HFFc6 (cell line): ENCODE data around the gene MAN2B2. TPM values are rescaled to one million over a fixed set of nuclear protein-coding genes. Genes with fewer than 3 reads are reported as not detected.
A peak's percentile ranks its signal among the peaks of the same experiment; 100 is the strongest.

Experiments used
- DNase-seq: peaks from one replicate; pipeline ENCODE4 v3.0.0-alpha.2; 2018
- H3K27ac Mint-ChIP-seq: 2 replicates; pipeline ENCODE4 v1.8.0; 2020; ENCODE audit warnings: mild to moderate bottlenecking, mixed read lengths
- H3K27me3 Mint-ChIP-seq: 2 replicates; pipeline ENCODE4 v1.8.0; 2021; ENCODE audit warnings: mild to moderate bottlenecking, moderate library complexity, mixed read lengths; ENCODE audit not compliant: insufficient read depth
- H3K36me3 Mint-ChIP-seq: 2 replicates; pipeline ENCODE4 v1.8.0; 2021; ENCODE audit warnings: low read depth, mixed read lengths
- H3K4me1 Mint-ChIP-seq: 2 replicates; pipeline ENCODE4 v1.8.0; 2020; ENCODE audit warnings: low read depth, mixed read lengths
- H3K4me3 Mint-ChIP-seq: 2 replicates; pipeline ENCODE4 v1.8.0; 2020; ENCODE audit warnings: mild to moderate bottlenecking, moderate library complexity, mixed read lengths
- H3K9me3 Mint-ChIP-seq: 2 replicates; pipeline ENCODE4 v1.8.0; 2020; ENCODE audit warnings: mild to moderate bottlenecking, mixed read lengths
- CTCF ChIP-seq: fragments of 200-600 bp; sonication (generic); IDR thresholded peaks from 2 replicates; pipeline ENCODE4 v1.5.0; 2021; ENCODE audit warnings: antibody characterized with exemption, mild to moderate bottlenecking
- long read RNA-seq: library from polyadenylated mRNA; unstranded; transcript quantifications from one replicate; pipeline ENCODE4 v2.0.0, GENCODE V29; 2019
- total RNA-seq, 6 experiments: library from RNA; stranded (reverse); fragmentation: NEBNext Ultra II Directional; extraction: Animal tissue kit (Norgen Biotek cat#: 25700); gene quantifications; 2 replicates in 1 of 6; 3 replicates in 5 of 6; pipeline ENCODE4 v1.2.3, GENCODE V29; 2021

The MAN2B2 gene
- total RNA-seq, result 10 to 100 TPM; 35.8 to 44.5 (median 40.5) TPM
- long read RNA-seq, full-length matches to known transcripts, result 12 of 54 reads
- long read RNA-seq, partial matches to known transcripts, result 14 of 54 reads
- long read RNA-seq, other reads (novel, unspliced or antisense), result 28 of 54 reads

DNA sequence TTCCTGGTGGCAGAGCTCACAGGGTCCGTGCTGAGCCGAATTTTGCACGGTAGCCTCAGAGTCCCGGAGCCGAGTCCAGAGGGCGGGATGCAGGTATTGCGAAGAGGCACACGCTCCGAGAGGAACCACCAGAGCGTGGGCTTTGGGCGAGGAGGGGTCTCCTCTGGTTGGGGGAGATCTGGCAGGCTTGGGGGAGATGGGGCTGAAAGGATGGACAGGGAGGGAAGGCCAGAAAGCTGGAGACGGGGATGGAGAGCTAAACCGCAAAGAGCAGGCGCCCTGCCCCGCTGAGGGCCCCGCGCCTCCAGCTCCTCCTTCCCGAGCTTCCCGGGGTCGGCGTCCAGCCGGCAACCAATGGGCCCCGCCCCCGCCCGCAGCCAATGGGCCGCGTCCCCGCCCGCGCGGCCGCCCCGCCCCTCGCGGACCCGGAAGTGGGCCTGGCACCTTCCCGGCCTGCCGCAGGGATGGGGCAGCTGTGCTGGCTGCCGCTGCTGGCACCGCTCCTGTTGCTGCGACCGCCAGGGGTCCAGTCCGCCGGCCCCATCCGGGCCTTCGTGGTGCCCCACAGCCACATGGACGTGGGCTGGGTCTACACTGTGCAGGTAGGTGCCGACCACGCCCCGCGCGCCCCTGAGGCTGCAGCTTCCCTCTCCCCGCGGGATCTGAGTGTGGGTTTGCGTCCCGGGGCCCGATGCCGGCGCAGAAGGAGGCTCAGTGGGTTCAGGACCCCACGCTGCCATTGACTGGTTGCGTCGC is at the start of gene MAN2B2:
Gene MAN2B2 (plus strand): TSS at position 443 of the 756 bp plus-strand sequence. CDS start 22 bp downstream, at position 465.
- Mint-ChIP-seq H3K4me1 (no peaks in the 10 kb centered on the region), H3K4me3 (peak within 1 kb of the TSS; percentile 90), H3K36me3 (peaks cover 27% of the 10 kb centered on the region), H3K9me3 (peaks cover 9% of the 10 kb centered on the region; the same call in 1 of the 2 replicates), H3K27me3 (peaks cover 26% of the 10 kb centered on the region), H3K27ac (peak within 1 kb of the TSS; percentile 59)
- peak; percentile 69 for DNase-seq
- TF ChIP-seq CTCF, result peak; percentile 48

DNA sequence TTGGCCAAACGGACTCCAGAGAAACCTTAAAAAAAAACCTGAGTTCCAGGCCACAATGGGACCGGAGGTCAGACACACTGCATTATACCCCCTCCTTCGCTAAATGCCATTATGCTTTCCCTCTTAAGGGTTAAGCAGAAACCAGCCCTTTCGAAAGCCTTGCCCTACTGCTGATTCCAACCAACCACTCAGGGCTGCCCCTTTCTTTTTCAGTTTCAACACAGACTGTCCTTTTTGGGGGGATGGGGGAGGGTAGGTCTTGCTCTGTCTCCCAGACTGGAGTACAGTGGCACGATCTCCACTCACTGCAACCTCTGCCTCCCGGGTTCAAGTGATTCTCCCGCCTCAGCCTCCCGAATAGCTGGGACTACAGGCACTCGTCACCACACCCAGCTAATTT is 49.5 kb upstream of the MAN2B2 start:
- Mint-ChIP-seq H3K4me3 (no peak overlapping the region), H3K4me1 (peaks cover 6% of the 10 kb centered on the region; the same call in 1 of the 2 replicates), H3K9me3 (no peaks in the 10 kb centered on the region), H3K27me3 (peaks cover 21% of the 10 kb centered on the region), H3K36me3 (no peaks in the 10 kb centered on the region), H3K27ac (no peak overlapping the region)
- no peak for DNase-seq
- no peak for TF ChIP-seq CTCF

GRCh38 chr4:6526156-6526555 is 48.8 kb upstream of the MAN2B2 start:
- peaks cover 6% of the 10 kb centered on the region; the same call in 1 of the 2 replicates for H3K4me1 Mint-ChIP-seq
- peaks cover 17% of the 10 kb centered on the region for H3K27me3 Mint-ChIP-seq
- no peak for TF ChIP-seq CTCF
- H3K36me3 Mint-ChIP-seq, result no peaks in the 10 kb centered on the region
- no peak for DNase-seq
- H3K4me3 Mint-ChIP-seq, result no peak overlapping the region
- no peak overlapping the region for H3K27ac Mint-ChIP-seq
- no peaks in the 10 kb centered on the region for H3K9me3 Mint-ChIP-seq

DNA sequence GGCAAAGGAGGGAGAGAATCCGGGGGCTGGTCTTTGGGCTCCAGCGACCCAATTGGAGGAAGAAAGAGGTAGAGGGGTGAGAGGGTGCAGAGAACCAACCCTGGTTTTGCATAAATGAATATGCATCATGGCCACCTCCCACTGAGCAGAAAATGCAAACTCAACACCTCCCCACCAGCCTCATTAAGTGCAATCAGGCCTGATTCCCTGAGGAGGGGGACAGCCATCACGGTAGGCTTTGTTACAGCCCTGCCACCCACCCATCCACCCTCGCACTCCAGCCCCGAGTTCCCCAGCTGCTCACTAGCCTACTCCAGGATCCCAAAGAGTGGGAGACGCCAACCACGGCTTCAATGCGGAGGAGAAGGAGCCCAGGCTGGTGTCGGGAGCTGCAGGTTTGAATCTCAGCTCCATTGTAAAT is 48.3 kb upstream of the MAN2B2 start:
- Mint-ChIP-seq H3K4me1 (peaks cover 6% of the 10 kb centered on the region; the same call in 1 of the 2 replicates), H3K9me3 (no peaks in the 10 kb centered on the region), H3K36me3 (no peaks in the 10 kb centered on the region), H3K27me3 (peaks cover 17% of the 10 kb centered on the region), H3K27ac (no peak overlapping the region), H3K4me3 (no peak overlapping the region)
- no peak for TF ChIP-seq CTCF
- DNase-seq, result no peak

- DNase-seq, result no peak
- no peak overlapping the region for H3K4me3 Mint-ChIP-seq
- no peak overlapping the region for H3K27ac Mint-ChIP-seq
- peaks cover 17% of the 10 kb centered on the region for H3K27me3 Mint-ChIP-seq
- H3K4me1 Mint-ChIP-seq, result peaks cover 6% of the 10 kb centered on the region; the same call in 1 of the 2 replicates
- no peaks in the 10 kb centered on the region for H3K9me3 Mint-ChIP-seq
- TF ChIP-seq CTCF, result no peak
- H3K36me3 Mint-ChIP-seq, result no peaks in the 10 kb centered on the region
Observed at GRCh38 chr4:6527259-6527658, 47.7 kb upstream of the MAN2B2 start.
